CD4-positive, alpha-beta T cell treated with Interferon gamma for 1 hour (primary cell): ENCODE data around the gene HERC3.

ENCODE experiments used
- DNase-seq: peaks from one replicate; pipeline ENCODE4 v3.0.0-alpha.2; 2020

The HERC3 gene

DNA sequence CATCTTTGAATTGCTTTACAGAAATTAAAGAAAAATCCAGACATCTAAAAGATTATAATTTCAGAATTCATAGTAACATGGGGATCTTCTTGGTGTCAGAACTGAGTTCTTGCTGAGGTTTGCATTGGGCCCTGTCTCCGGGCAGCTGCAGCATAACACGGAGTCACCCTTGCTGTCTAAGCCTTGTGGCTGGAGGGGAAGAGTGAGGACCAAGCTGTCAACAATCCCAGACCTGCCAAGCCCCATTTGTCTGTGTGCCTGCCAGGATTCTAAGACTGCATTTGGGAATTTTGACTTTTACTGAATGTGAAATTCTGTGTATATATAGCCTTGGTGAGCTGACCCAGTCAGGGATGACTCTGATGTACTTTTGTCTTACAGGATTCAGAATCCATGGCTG is 130.5 kb downstream of the HERC3 start:
- no peak for DNase-seq

DNA sequence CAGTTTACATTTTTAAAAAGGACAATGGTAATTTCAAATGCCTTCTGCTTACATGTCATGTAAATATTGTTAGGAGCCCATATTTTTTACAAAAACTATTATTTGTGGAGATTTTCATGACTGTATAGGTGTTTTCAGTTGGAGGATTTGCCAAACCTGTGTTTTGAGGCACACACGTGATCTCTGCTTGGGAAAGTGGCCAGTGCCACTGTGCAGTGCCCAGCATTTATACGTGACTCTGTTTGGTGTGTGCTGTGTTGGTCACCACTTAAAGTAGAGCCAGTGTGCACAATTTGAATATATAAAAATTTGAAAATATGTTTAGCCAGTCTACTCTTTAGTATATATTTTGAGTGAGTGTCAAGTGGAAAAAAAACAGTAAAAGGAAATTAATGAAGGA is 132.1 kb downstream of the HERC3 start:
- no peak for DNase-seq

DNA sequence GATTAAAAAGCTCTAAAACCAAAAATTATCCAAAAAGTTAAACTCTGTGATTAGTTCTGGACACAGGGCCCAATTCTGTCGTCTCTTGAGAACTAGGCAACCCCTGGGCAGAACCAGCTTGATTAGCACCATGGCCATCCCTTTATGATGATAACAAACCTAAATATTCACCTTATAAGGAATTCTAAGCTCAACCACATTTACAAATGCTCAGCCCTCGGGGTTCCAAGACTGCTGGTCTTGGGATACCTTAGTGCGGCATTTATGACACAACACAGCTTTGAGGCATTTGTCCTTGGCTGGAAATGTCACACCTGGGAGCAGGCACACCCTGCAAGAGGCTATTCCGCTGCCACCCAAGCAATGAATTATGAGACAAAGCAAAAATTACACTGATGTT is 132.9 kb downstream of the HERC3 start:
- no peak for DNase-seq

DNA sequence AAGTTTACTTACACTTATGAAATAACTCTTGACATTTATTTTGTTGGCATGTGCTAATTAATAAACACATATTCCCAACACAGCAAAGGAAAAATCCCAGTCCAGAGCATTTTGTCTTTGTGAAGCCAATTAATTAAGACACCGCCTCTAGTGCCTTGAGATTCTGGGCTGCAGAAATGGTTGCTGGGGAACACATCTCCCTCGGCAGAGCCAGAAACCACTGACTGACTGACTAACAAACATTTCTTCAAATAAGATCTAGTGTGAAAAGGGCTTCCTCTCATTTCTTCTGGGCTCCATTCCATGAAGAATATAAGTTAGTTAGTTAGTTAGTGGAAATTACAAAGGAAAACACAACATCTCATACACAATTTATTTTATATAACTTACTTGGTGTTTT is 133.7 kb downstream of the HERC3 start:
- no peak for DNase-seq

DNA sequence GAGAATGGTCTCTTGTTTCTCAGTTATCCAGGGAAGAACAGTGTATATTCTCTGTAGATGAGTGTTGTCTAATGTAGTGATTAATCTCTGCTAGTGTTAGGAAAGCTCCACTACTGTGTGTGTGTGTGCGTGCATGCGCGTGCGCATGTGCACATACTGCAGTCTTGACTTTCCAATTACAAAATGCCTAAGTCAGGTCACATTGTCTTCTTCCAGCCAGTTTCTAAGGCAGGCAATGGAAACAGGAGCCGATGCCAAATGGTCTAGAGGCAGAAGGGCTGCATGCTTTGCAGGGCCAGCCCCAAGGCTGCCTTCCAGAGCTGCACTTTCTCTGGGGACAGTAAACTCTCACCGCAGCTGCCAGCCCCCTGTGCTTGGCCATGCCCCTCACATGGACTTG is 135.9 kb downstream of the HERC3 start:
- DNase-seq, result no peak

DNA sequence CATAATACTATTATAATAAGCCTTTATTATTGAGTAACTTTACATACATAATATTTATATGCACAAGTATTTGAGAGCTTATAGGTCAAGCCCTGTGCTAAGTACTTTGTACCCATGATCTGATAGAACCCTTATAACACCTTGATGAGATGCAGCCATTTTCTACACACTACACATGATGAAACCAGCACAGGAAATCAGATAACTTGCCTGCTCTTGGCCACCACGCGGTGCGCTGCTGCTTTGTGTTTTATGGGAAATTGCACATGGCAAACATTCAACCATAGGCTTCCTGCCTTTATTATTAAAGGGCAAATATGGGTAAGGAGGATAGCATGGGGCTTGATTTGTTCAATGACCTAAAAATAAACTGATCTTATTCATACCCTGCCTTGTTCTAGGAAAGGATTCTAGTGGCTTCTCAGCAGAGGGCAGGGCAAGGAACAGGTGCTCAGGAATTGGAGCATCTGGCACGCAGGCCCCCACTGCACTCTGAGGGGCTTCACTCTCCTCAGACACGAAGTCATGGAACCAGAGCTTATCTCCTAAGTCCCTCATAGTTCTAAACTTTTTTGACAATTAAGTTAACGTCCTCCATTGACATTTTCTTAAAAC is 137.0 kb downstream of the HERC3 start:
- no peak for DNase-seq

DNA sequence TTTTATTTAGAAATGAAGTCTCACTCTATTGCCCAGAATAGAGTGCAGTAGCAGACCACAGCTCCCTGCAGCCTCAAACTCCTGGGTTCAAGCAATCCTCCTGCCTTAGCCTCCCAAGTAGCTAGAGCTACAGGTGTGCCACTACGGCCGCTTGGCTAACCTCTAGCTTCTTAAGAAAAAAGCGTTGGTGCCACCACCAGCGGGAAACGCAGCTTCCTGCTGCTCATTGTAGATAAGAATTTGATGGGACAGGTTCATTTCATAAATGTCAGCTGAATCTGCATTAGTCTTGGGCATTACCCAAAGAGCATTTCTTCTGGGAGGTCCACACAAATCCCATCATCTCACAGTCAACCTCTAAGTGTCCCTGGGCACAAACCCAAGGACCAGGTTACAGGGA is 138.5 kb downstream of the HERC3 start:
- DNase-seq, result no peak

DNA sequence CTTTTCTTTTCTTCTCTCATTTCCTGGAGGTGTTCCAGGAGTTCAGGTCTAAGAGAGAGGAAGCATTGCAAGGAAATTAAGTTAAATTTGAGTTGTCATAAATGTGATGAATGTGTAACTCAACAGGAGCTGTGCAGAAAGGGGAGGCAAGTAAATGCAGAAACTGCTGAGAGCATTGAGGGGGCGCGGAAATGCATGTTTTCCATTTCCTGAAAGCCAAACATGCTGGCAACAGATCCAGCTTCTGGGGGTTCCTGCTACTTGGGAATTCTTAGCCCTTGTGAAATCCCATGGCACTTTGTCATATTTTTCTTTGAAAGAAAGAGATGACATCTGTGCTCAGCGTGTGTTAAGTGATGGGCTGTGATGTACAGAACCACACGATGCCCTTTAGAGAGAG is 139.1 kb downstream of the HERC3 start:
- DNase-seq, result no peak

DNA sequence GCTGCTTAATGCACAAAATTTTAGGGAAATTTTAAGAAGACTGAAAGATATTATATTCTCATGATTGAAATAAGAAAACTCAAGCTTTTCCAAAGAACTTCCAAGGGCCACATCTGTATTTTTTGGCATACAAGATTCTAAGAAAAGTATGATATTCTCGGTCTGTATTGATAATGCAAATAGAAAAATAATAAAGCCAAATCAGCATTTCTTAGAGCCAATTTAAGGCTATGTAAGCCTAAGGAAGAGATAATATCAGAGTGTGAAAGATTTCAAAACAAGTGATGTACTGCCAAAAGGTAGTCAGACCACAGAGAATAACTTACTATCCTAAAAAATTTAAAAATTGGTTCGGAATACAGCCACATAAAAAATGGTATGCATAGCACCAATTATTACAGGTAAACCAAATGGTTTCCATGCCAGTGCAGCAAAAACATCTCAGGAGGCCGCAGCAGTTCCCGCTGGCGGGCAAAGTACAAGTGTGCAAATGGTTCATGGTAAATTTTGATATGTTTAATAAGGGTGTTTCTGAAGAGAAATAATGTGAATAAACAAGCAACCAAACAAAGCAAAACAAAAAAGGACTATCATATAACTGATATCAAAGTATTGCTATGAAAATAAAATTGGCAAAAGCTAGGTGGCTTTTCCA is 140.6 kb downstream of the HERC3 start:
- DNase-seq, result no peak

DNA sequence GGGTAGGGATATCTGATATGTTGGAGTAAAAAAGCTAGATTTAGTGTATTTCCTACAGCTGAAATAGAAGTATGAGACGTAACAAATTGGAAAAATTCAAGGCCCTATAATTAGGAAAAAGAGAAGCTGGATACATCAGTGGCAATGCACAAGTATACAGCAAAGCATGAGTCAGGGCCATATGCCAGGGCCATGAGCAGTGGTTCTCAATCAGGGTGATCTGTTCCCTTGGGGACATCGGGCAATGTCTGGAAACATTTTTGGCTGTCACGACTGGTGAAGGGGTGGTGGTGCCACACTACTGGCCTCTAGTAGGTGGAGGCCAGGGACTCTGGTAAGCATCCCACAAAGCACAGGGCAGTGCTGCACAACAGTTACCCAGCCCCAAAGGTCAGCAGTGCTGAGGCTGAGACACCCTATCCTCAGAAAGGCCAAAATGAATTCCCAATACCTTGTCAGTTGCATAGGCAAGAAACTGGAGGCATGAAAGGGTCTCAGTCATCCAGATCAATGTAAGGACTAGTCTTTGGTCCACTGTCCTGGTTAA is 142.2 kb downstream of the HERC3 start:
- DNase-seq, result no peak

DNA sequence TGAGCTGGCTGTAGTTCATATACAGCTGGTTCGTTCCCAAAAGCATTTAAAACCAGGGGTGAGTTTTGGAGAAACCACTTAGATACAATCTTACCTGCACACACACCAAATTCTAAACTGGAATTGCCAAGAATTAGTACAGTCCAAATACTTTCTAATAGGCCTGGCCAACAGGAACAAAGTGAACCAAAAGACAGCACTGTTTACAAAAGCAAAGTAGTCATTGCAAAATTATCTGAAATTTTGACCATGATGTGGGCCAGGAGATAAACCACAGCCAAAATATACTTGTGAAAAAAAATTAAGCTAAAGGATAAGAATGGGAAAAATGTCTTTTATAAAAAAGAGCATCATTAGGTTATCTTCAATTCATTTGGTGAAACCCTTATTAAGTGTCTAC is 143.3 kb downstream of the HERC3 start:
- DNase-seq, result no peak

DNA sequence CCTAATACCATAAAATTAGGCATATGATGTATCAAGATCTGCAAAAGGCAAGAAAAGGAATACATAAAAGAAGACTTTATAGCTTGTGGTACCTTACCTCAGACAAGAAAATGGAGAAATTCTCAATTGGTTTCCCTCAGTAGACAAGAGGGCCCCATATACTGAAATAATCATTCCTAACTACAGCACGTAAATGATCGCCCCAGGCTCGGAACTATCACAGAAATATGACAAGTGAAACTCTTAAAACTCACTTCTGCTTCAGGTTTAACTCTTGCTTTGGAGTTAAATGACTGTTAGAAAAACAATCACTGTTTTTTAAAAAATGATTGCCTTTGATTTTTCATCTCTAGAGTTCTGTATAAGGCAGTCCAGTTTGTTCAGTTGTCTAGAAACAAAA is 144.0 kb downstream of the HERC3 start:
- no peak for DNase-seq

DNA sequence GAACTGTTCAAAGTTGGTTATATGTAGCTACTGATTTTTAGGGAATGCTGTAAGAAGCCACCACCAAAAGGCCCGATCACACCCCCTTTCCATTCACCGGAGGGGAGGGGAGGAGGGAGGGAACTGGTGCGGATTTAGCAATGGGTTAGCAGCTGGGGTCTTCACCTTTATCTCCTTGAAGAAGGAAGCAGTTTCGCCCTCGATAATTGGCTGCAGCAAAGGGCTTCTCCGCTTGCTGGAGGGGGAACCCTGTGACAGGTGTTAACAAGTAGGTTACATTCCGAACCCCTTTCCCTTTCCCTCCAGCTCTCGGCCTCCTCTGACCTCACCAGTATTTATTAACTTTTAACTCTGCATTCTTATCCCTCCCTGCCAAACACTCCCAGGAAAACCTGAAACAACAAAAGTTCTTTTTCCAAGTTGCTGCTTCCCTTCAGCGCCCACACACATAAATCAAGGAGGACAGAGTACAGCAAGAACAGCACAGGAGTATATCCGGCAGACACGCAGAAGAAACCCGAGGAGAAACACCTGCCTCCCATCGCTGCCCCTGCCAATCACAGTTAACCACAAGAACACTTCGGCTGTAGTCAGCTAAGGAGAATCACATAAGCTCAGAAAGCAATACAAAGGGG is 145.1 kb downstream of the HERC3 start:
- peak; percentile 20 for DNase-seq

DNA sequence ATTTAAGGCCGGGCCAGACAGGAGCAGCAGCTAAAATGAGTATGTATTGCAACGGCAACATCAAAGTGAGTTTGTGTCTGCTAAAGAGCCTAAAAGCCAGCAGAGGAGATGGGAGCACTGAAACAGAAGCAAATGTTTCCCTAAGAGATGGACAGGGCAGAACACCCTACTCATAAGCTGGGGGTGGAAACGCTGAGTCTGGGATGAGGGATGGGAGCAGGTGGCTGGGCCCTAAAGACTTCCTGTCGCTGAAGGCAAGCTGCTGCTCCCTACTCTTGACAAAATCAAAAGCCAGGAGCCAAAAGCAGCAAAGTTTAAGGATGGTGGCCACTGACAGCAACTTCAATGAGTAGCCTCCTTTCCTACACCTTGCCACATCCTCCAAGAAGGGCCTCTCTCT is 145.9 kb downstream of the HERC3 start:
- DNase-seq, result no peak

DNA sequence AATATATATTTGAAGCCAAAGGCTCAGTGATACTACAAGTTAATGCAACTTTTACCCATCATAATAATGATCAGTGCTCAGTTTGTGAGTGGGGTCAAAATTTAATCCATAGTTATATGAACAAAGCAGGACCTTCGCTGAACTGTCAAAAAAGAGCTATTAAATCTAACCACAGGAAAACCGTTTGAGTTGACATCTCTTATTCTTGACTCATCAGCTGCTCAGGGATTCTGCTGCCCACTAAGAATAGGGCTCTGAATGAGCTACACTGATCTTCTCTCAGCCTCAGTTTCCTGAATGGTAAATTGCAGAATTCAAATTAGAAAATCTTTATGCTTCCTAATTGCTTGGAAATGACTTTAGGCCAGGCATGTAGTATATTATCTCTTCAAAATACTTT is 150.3 kb downstream of the HERC3 start:
- DNase-seq, result no peak

DNA sequence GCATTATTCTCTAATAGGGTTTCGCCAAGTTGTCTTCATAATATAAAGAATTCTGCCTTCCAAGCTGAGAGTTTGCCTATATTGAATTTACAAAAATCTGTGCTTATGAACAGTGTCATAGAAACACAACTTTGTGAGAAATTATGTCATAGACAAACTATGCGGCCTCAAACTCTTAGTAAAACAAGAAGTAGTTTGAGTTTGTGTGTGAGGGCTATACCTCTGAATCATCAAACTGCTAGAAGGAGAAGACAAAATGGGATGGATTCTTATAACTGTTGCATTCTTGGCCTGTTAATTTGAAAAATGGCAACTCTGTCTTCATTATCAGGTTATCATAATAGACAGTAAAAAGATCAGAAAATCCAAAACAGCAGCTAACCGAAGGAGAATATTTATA is 151.4 kb downstream of the HERC3 start:
- DNase-seq, result no peak

DNA sequence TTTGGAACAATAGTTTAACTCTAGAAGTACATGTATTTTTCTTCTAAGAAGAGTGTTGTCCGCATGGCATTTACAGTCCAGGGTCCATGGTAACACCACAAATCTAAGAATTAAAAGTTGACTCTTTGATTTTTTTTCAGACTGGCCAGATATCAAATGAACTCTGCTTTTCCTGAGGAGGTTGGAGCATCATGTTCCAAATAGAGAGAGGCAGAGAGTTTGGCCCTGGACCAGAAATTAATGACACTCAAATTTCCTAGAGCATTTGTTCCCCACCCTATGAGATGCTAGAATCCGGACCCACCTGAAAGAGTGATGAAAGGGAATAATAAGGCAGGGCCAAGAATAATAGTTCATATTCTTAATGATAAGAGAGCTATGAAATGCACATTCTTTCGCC is 152.3 kb downstream of the HERC3 start:
- DNase-seq, result no peak

DNA sequence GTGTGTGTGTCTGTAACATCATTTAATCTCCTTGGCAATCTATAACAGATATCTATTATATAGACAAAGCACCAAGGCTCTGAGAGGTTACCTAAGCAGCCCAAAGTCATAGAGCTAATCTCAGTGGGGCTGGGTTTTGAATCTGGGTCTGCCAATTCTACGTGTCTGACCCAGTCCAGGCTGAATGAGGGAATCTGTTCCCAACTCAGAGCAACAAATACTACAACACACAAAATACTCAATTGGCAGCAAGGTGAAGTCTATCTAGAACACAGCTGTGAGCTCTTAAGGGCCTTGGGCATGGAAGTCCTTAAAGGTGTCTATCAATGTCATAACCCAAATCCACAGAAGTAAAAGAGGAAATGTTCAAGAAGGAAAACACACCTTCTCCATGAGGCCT is 152.9 kb downstream of the HERC3 start:
- DNase-seq, result no peak

DNA sequence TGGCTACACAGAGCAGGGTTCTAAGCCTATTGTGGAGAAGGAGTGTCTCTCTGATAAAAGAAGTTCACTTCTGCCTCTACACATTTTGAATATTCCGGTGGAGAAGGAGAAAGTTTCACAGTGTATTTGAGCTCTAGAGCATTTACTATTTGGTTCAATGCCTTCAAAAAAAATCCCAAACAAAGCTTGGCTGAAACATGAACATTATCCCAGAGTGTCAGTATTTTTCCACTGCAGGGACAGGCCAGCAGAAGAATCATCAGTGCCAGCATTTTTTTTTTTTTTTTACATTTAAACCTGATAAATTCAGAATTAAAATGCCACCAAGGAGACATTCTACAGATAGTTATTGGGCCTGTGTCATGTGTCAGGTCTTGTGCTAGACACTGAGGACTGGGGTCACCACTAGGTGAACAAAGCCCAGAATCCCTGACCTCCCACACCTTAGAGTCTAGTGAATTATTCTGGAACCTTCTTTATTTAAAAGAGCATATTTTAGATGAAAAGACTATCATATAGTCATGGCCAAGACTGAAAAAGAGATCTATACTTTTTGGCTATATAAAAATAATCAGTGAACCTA is 153.4 kb downstream of the HERC3 start:
- DNase-seq, result no peak

DNA sequence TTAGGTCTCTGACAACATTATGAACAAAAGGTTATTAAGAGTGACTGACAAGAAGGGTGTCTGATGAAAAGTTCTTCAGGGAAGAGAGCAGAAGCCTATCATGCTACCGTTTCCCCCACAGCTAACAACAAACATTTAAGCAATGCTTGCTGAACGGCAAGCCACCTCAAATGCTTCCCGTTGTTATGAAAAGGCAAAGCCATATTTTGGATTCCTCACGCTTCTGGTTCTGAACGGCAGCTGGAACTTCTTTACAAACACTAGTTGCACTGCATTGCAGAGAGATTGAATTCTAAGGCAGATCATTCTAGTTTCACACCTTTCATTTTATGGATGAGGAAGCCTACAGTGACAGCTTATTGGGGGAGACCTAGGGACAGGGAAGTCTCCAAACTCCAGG is 153.9 kb downstream of the HERC3 start:
- DNase-seq, result no peak

DNA sequence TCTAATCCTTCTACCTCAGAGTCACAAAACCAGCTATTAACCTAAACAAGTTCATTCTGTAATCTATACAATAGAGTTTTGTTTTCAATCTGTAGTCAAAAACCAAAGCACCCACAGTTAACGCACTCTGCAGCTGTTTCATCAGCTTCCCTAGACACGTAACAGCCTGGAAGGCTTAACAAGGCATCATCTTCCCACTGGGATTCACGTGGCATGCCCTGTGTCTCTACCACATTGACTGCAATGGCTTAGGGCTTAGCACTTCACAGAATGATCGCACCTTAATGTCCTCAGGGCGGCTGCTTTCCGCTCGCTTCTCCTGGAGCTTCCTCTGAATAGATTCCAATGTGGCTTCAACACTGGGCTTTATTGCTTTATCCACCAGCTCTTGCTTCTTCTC is 155.1 kb downstream of the HERC3 start:
- DNase-seq, result no peak

DNA sequence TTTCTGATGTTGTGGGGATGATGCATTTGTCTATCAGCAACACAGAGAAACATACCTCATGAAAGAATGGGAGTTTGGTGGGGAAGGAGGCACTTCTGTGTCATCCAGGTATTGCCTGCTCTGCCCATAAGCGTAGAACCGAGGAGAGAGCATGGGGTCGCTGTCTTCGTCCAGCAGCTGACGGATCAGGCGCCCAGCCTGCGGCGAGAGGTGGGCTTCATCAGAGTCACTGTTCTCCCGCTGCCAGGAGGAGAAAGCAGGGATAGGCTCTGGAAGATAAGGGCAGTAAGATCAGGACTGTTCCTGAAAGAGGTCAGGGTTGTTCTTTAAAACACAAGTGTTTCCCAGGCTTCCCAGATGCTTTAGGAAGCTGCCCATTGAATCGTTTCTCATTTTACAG is 158.1 kb downstream of the HERC3 start:
- no peak for DNase-seq

DNA sequence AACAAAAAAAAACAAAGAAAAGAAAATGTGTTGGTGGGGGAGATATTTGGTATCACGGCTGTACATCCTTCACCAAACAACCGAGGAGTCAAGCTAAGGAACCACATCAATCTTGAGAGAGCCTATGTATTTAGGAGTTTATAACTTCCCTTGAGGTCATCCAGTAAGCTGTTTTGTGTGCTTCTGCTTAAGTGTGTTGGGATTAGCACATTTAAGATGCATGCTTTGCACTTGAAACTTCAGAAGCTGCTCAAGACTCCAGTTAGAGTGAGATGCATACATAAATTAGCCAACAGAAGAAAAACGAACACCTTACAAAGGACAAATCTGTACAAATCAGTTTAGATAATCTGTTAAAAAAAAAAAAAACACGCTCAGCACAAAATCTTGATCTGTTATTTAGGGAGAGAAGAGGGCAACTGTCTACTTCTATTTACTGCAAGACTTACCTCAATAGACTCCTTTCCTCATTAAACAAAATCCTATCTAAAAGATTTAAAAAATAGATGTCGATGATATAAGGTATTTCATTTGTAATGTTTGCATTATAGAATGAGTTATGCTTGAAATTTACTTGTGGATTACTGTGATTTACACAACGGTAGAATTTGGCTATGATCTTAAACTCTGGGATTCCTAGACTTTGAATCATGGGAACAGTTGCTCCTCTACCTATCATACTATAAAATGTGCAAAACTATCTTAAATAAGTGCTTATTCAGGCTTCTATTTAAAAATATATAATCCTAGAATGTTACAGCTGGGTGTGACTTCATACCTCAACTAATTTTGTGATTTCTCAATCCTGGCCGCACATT is 159.2 kb downstream of the HERC3 start:
- no peak for DNase-seq
